NCI-H2227 (cell line): Measurements from ENCODE around the gene ZNF362.
"Not testable (repeated sequence)": the region's sequence is repeated elsewhere in the genome, so short reads cannot be mapped to it uniquely, and the experiment has no call there.

Experiments used
- DNase-seq: peaks from one replicate; lab custom pipeline; 2025; ENCODE audit not compliant: unreplicated experiment; lab: John Stamatoyannopoulos, UW

Gene ZNF362, protein sequence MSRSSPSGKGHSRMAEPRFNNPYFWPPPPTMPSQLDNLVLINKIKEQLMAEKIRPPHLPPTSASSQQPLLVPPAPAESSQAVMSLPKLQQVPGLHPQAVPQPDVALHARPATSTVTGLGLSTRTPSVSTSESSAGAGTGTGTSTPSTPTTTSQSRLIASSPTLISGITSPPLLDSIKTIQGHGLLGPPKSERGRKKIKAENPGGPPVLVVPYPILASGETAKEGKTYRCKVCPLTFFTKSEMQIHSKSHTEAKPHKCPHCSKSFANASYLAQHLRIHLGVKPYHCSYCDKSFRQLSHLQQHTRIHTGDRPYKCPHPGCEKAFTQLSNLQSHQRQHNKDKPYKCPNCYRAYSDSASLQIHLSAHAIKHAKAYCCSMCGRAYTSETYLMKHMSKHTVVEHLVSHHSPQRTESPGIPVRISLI

DNA sequence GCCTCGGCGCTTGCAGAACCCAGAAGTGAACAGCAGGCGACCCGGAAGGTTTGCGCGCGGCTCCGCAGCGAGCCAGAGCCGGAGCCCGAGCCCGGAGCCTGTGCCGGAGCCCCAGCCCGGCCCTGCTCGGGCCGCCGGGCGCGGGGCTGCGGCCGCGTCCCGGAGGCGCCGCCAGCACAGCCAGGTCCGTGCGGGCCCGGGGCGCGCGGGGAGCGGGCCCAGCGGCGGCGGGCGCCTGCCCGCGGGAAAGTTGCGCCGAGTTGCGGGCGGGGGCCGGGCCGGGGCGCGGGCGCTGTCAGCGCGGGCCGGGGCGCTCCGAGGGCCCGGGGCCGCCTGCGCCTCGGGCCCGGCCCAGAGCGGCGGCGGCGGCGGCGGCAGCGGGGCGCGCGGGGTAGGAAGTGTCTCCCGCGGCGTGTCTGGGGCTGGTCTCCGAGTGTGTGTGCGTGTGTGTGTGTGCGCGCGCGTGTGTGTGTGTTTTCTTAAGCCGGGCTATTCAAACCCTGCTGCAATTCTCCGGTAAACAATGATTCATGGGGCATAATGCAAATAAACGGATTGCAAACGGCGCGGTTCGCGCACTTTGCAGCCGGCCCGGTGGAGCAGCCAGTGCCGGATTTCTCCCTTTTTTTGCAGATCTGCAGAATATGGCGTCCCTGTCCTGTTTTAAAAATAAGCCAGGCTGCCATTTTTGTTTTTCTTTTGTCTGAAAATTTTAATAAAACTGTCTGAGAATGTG, at the start of gene ZNF362:
Gene ZNF362, plus strand, starts transcription at position 22 of the 736 bp plus-strand sequence. CDS start 14,083 bp downstream, outside the sequence.
- peak; percentile 65 for DNase-seq

DNA sequence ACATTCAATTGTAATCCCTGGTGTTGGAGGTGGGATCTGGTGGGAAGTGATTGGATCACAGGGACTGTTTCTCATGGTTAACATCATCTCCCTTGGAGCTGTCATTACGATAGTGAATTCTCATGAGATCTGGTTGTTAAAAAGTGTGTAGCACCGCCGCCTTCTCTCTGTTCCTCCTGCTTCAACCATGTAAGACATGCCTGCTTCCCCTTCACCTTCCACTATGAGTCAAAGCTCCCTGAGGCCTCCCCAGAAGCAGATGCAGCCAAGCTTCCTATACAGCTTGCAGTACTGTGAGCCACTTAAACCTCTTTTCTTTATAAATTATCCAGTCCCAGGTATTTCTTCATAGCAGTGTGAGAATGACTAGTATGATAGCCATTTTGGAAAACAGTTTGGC, 44.3 kb upstream of the ZNF362 start:
- no peak for DNase-seq

DNA sequence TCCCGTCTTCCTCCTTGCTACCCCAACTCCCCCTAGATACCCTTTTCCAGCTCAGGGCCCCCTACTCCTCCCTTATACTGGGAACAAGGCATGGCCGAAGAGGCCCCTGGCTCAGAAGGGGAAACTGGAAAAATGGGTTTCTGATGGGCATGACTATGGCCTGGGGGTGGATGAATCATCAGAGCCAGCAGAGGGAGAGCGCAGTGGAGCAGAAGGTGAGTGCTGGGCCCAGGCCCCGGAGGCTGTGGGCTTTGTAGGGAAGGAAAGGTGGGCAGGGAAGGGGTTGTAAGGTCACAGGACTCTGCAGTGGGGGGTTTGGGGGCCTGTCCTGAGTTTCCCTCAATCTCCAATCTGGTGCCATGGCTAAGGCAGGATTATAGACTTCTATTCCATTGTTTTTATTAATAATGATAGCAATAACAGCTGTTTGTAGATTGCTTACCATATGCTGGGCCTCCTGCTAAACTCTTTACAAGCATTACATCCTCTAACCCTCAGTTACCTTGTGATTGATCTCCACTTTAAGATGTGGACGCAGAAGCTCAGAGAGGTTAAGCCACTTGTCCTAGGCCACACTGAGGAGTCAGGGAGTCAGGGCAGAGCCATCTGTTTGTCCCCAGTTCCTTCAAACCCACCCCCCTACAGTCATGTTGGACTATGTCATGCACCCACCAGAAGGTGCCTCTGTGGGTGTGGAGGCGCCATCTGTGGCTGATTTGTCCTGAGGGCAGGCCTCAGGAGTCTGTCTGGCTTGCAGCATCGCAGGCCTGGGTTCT, 36.2 kb upstream of the ZNF362 start:
- DNase-seq, result no peak

DNA sequence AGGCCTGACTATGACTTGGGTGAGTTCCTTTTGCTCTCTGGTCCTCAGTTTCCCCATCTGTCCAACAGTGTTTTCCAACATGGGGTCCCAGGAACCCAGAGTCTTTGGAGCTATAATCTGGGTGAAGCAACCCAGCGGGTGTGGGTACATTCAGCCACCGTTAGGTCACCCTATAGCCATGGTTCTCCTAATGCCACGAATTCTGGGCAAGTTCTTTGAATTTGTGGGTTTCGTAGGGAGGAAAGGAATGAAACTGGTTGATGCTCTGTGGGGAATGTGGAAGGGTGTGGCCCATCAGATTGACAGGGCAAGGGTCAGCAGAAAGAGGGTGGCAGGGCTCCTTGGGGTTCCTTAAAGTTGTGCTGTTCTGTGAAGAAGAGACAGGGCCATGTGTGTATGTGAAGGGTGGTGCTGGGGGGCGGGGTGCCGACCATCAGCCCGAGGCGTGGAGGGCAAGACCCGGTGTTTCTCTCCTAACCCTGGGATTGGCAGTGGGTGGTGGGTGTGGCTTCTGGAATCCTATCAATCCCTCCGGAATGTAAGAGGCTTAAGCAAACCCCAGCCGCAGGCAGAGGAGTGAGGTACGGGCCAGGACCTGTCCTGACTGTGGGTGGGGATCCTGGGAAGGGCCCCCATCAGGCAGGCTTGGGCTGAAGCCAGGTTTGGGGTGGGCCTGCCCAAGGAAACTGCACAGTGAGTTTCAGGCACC, 35.5 kb upstream of the ZNF362 start:
- DNase-seq, result no peak

DNA sequence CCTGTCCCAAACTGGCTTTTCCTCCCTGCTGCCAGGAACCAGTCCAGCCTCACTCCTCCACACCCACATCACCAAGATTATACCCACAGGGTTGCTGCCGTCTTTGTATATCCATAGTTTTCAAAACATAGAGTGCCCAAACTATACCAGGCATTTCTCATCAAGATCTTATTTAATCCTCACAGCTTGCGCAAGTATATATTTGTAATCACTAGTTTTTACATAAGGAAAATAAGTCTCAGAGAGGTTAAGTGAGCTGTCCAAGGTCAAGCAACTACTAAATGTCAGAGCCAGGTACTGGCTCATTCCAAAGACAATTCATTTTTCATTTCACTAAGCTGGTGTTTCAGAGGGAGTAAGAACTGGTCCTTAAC, 34.9 kb upstream of the ZNF362 start:
- DNase-seq, result no peak

DNA sequence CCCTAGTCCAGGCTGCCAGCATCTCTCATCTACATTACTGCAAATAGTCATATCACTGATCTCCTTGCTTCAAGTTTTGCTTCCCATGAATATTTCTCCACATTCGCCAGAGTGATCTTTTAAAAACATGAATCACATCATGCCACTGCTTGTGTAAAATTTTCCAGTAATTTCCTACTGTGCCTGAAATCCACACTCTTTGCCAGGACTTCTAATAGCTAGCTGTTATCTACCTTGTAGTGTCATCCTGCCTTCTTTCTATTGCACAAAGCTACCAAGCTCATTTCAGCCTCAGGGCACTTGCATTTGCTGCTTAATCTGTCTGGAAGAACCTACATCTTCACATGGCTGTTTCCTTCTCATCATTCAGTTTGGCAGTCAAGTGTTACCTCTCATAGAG, 33.9 kb upstream of the ZNF362 start:
- DNase-seq, result no peak

DNA sequence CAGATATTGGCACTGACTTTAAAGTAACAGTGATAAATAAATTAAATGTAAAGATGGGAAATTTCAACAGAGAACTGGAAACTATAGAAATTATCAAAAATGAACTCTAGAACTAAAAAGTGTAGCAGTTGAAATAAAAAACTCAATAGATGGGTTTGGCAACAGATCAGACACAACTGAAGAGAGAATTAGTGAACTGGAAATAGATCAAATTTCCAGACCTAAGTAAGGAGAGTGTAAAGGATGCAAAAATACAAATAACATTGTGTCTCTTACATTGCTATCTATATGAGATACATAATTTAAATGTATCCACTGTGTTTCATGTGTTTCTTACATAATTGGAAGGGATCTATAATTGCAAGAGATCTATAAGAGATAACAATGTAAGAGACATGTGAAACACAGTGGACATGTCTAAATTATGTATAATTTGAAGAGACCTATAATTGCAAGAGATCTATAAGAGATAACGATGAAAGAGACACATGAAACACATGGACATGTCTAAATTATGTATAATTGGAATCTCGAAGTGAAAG, 32.1 kb upstream of the ZNF362 start:
- DNase-seq, result no peak

DNA sequence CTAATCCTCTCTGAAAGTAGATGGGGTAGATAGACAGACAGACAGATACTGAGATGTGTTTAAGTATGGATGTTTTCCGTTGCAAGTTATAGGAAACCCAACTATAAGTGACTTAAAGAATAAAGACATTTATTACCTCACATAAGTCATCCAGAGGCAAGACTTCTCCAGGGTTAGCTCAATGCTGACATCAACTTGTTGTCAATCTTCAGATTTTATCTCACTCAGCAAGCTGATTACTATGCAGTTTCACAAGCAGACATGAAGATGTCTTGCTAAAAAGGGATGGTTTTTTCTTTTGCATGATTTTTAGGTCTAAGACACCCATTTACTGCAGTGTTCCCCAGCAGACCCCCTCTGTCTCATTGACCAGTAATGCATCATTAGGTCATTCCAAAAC, 30.7 kb upstream of the ZNF362 start:
- no peak for DNase-seq

DNA sequence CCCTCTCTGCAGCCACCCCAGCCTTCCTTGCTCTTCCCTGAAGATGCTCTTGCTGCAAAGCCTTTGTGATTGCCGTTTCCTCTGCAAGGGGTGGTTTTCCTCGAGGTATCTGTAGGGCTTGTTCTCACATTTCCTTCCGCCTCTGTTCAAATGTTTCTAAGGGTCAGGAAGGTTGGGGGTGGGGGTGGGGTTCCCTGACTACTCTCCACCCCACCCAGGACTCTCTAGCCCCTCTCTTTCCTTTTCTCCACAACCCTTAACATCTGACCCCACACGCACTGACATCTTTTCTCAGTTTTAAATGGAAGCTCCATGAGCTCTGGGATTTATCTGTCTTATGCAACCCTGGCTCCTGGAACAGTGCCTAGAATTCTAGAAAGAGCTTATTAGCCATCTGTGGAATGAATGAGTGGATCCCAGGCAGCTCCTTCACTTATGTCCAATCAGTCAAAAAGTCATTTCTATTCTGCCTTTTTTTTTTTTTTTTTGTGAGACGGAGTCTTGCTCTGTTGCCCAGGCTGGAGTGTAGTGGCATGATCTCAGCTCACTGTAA, 27.3 kb upstream of the ZNF362 start:
- peak; percentile 25 for DNase-seq

DNA sequence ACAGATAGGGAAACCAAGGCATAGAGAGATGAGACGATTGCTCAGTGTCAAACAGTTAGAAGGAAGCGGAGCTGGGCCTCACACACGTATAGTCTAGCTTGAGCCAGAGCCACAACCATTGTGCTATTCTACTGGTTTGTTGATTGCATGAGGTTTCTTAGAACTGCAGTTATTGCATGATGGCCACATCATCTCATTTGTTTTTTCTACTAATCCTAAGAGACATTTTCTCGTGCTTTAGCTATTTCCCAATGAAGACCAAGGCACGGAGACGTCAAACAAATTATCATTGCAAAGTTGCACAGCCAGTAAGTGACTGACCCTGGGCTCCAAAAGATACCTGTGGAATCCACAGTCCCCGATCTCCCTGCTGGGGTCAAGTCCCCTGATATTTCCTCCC, 25.1 kb upstream of the ZNF362 start:
- DNase-seq, result no peak

DNA sequence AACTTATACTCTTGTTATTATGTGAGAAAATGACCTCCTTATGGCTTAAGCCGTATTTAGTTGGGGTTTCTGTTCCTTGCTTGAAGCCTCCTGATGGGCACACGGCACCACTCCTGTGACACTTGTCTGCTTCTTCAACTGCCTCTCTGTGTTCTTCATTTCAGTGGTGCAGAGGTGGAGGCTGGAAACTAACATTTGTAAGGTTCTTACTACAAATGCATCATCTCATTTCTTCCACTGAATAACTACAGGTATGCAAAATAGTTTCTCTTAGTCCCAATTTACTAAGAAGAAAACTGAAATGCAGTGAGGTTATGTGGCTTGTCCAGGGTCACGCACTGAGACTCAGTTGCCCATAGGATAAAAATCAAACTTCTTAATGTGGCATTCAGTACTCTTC, 23.6 kb upstream of the ZNF362 start:
- DNase-seq, result no peak

DNA sequence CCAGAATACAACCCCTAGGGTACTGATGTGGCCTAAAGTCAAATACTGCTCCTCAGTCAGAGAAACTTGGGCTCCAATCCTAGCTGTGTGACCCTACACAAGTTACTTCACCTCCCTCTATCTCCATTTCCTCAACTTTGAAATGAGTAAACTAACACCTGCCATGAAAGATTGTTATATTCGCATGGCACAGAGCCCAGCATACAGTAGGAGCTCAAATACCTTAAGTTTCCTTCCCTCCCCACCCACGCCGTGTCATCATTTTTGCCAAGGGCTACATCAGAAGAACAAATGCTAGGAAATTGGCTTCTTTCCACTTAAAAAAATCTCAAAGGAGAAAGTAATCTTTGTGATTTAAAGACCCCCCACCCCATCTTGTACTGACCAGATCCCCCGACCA, 22.2 kb upstream of the ZNF362 start:
- no peak for DNase-seq

DNA sequence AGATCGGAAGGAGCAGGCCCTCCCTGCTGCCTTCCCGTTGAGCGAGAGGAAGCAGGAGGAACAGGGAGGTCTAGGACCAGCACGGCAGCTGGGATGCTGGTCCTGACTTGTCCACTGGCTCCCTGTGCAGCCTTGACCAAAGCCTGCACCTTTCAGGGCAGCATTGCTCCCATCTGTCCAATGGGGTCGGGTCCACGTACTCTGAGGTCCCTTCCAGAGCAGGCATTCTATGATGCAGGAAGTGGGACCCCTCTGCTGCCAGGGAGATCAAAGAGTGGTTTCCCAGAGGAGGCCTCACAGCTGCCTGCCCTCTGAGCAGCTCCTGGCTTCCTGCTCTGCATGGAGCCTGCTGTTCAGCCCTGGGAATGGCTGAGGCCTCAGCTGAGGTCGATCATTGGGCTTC, 21.7 kb upstream of the ZNF362 start:
- DNase-seq, result no peak

DNA sequence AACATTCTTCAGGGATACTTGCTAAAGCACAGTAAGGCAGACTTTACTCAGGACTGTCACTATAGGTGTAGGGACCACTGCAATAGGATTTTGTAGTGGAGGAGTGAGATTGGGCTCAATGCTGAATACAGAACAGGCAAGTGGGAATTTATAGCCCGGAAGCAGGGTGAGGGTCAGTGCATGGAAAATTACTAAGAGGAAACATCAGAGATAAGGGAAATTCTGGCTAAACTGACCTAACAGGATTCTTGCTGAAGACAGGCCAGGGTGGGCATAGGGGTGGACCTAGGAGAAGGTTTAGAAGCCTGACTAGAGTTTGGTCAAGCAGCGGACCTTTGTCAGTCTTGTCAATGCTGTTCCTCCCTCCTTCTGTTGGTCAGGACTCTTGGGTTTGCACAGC, 20.8 kb upstream of the ZNF362 start:
- DNase-seq, result no peak

DNA sequence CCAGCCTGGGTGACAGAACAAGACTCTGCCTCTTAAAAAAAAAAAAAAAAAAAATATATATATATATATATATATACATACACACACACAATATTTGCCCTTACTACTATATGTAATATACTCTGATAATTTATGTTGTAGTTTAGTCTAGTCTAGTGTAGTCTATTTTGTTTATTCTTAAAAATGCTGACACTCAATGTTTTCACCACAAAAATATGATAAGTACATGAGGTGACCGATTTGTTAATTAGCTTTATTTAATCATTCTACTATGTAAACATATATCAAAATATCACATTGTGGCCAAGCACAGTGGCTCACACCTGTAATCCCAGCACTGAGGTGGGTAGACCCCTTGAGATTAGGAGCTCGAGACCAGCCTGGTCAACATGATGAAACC, 19.8 kb upstream of the ZNF362 start:
- DNase-seq, result no peak

DNA sequence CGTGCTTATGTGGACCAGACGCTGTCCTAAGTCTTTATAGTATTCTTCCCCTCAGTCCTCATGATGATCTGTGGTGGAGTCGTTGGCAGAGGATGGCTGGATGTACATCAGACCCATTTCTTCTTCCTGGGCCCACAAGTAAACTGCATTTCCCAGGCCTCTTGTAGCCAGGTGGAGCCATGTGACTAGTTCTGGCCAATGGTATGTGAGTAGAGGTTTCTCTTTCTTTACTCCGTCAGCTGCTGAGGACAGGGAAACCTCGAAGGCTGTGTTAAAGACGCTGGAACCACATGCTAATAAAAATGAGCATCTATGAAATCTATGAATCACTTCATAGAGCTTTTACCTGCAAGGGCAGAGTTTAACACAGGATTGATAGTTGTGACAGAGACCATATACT, 18.7 kb upstream of the ZNF362 start:
- DNase-seq, result no peak

DNA sequence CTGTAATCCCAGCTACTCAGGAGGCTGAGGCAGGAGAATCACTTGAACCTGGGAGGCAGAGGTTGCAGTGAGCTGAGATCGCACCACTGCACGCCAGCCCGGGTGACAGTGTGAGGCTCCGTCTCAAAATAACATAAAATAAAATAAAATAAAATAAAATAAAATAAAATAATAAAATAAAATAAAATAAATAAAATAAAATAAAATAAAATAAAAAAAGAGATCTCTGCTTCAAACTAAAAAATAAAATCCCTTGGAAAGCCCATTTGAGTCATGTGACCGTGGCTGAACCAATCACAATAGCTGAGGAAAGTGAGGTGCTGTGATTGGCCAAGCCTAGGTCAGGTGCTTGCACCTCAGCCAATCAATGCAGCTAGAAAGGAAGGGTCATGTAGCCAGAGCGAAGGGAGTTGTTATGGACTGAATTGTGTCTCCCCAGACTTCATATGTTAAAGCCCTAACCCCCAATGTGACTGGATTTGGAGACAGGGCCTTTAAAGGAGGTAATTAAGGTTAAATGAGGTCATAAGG, 18.0 kb upstream of the ZNF362 start:
- DNase-seq, result not testable (repeated sequence)

DNA sequence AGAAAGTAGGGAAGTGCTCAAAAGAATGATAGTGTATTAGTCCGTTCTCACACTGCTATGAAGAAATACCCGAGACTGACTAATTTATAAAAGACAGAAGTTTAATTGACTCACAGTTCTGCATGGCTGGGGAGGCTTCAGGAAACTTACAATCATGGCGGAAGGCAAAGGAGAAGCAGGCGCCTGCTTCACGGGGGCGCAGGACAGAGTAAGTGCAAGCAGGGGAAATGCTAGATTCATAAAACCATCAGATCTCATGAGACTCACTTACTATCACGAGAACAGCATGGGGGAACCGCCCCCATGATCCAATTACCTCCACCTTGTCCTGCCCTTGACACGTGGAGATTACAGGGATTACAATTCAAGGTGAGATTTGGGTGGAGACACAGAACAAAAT, 16.9 kb upstream of the ZNF362 start:
- DNase-seq, result not testable (repeated sequence)

DNA sequence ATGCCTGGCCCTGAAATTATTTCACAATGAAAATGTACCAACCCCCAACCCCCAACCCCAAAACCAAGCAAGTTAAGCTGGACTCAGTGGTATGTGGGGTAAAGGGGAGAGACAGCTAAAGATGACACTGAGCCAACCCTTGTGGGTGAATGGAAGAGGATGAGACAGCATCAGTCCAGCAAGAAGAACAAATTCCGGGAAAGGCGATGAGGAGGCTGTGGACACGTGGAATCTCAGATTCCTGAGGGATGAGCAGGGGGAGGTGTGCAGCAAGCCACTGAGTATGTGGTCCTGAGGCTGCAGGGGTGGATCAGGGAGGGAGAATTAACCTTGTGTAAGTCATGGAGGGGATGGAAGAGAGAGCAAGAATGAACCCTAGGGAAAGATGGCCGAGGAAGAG, 14.4 kb upstream of the ZNF362 start:
- no peak for DNase-seq

DNA sequence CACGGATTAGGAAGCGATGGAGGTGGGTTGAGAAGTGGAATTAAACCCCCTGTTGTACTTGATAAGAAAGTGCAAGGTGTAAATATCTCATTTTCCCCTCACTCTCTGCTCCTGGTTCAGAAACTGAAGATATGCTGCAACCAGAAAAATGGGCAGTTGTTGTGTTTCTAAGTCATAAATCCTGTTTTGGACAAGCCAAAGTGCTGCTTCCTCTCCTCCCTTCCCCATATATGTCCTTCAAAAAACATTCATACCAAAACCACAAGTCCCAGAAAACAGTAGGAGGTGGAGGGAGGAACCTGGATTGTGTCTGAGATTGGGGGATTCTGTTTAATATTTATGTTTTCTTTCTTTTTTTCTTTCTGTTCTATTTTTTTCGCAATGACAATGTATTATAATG, 13.6 kb upstream of the ZNF362 start:
- no peak for DNase-seq
